GM19023 (cell line): ENCODE data around the gene PLCG1.

Experiments used
- ATAC-seq: cut with Tn5 transposase; IDR thresholded peaks from one replicate; pipeline ENCODE4 v1.9.1; 2021; ENCODE audit warnings: mild to moderate bottlenecking, moderate library complexity; ENCODE audit not compliant: unreplicated experiment

PLCG1 gene

GRCh38 chr20:41142245-41142644, 4.9 kb downstream of the PLCG1 start:
- no peak for ATAC-seq

GRCh38 chr20:41142919-41143318, 5.6 kb downstream of the PLCG1 start:
- no peak for ATAC-seq

GRCh38 chr20:41143354-41143753, 6.0 kb downstream of the PLCG1 start:
- no peak for ATAC-seq

GRCh38 chr20:41145317-41145716, 8.0 kb downstream of the PLCG1 start:
- no peak for ATAC-seq

GRCh38 chr20:41145821-41146620, 8.7 kb downstream of the PLCG1 start:
- no peak for ATAC-seq

GRCh38 chr20:41147767-41148191, 10.4 kb downstream of the PLCG1 start:
- no peak for ATAC-seq

GRCh38 chr20:41148942-41149341, 11.6 kb downstream of the PLCG1 start:
- ATAC-seq = no peak

GRCh38 chr20:41150664-41151063, 13.3 kb downstream of the PLCG1 start:
- no peak for ATAC-seq

GRCh38 chr20:41151134-41151869, 14.0 kb downstream of the PLCG1 start:
- ATAC-seq = no peak

- no peak for ATAC-seq
Observed at GRCh38 chr20:41152108-41152757, 14.9 kb downstream of the PLCG1 start.

GRCh38 chr20:41154436-41155176, 17.3 kb downstream of the PLCG1 start:
- no peak for ATAC-seq

- ATAC-seq = no peak
Observed at GRCh38 chr20:41155261-41155660, 17.9 kb downstream of the PLCG1 start.

GRCh38 chr20:41158082-41158625, 20.8 kb downstream of the PLCG1 start:
- no peak for ATAC-seq

GRCh38 chr20:41159547-41159946, 22.2 kb downstream of the PLCG1 start:
- ATAC-seq = no peak

- ATAC-seq = no peak
Observed at GRCh38 chr20:41160686-41161085, 23.3 kb downstream of the PLCG1 start.

- no peak for ATAC-seq
Observed at GRCh38 chr20:41161886-41162285, 24.5 kb downstream of the PLCG1 start.

GRCh38 chr20:41162396-41162795, 25.1 kb downstream of the PLCG1 start:
- ATAC-seq = no peak

GRCh38 chr20:41163821-41164220, 26.5 kb downstream of the PLCG1 start:
- no peak for ATAC-seq

- ATAC-seq = no peak
Observed at GRCh38 chr20:41165001-41165882, 27.9 kb downstream of the PLCG1 start.
